Caco-2 (cell line): ENCODE results near the gene MS4A10. TPM values are rescaled to one million over a fixed set of nuclear protein-coding genes. Genes with fewer than 3 reads are reported as not detected.

Experiments
- BruUV-seq: library from RNA; stranded (reverse); fragments of 400-500 nt; replicated peaks from 2 replicates; lab custom pipeline; 2021; lab: Mats Ljungman, UMichigan
- CTCF ChIA-PET: fragments of 300-600 bp; sonication (Branson Sonifier 250); formaldehyde crosslinking; loops from one replicate; lab custom pipeline; 2022; ENCODE audit warnings: antibody characterized with exemption; lab: Charles Lee
- POLR2A ChIA-PET: fragments of 300-600 bp; sonication (Branson Sonifier 250); formaldehyde crosslinking; loops from one replicate; lab custom pipeline; 2022; ENCODE audit warnings: antibody characterized with exemption; lab: Charles Lee
- DNase-seq, 2 experiments: peaks; one replicate each; pipeline versions ENCODE4 v3.0.0 to v3.0.0-alpha.2; 2020 to 2022
- H3K27me3 ChIP-seq: replicated peaks from 2 replicates; pipeline ENCODE4 v1.6.0; 2011; ENCODE audit warnings: low read length; ENCODE audit not compliant: control insufficient read depth, insufficient read depth
- H3K36me3 ChIP-seq: 2 replicates; pipeline ENCODE4 v1.5.1; 2011; ENCODE audit warnings: low read length; ENCODE audit not compliant: control insufficient read depth, insufficient read depth
- H3K4me1 ChIP-seq: fragments of 250-450 bp; sonication (Bioruptor Pico); 2 replicates; pipeline ENCODE4 v1.5.1; 2020; ENCODE audit warnings: mild to moderate bottlenecking
- H3K4me3 ChIP-seq: 2 replicates; pipeline ENCODE4 v1.5.1; 2011; ENCODE audit warnings: low read depth, mild to moderate bottlenecking, control low read depth, low read length
- H3K9me3 ChIP-seq: fragments of 250-450 bp; sonication (Bioruptor Pico); 2 replicates; pipeline ENCODE4 v1.5.1; 2020; ENCODE audit warnings: mild to moderate bottlenecking, moderate library complexity
- H3K27ac Mint-ChIP-seq: one replicate; pipeline ENCODE4 v1.8.0; 2022; ENCODE audit warnings: mixed read lengths; ENCODE audit not compliant: unreplicated experiment
- H3K27me3 Mint-ChIP-seq: one replicate; pipeline ENCODE4 v1.8.0; 2022; ENCODE audit warnings: mixed read lengths; ENCODE audit not compliant: insufficient read depth, unreplicated experiment
- H3K36me3 Mint-ChIP-seq: one replicate; pipeline ENCODE4 v1.8.0; 2022; ENCODE audit warnings: mild to moderate bottlenecking, mixed read lengths; ENCODE audit not compliant: insufficient read depth, unreplicated experiment
- H3K4me1 Mint-ChIP-seq: one replicate; pipeline ENCODE4 v1.8.0; 2022; ENCODE audit warnings: low read depth, mixed read lengths; ENCODE audit not compliant: unreplicated experiment
- H3K4me3 Mint-ChIP-seq: one replicate; pipeline ENCODE4 v1.8.0; 2022; ENCODE audit warnings: mild to moderate bottlenecking, moderate library complexity, mixed read lengths; ENCODE audit not compliant: unreplicated experiment
- H3K9me3 Mint-ChIP-seq: one replicate; pipeline ENCODE4 v1.8.0; 2022; ENCODE audit warnings: mixed read lengths; ENCODE audit not compliant: unreplicated experiment
- intact Hi-C: fragments of 100-400 bp; cut with micrococcal nuclease; formaldehyde crosslinking; loops from one replicate; pipeline ENCODE4 v1.10.0; 2022; ENCODE audit not compliant: unreplicated experiment
- total RNA-seq: library from RNA; stranded (reverse); gene quantifications from 2 replicates; pipeline ENCODE4 v1.2.3, GENCODE V29; 2022
- TF ChIP-seq, protein P1 (sequence below), 2 experiments: fragments of 200-600 bp in 1 of 2; IDR thresholded peaks; 1 replicate in 1 of 2; 2 replicates in 1 of 2; pipeline versions ENCODE4 v1.5.1 to v1.8.0; 2011 to 2022; ENCODE audit warnings: antibody characterized with exemption in 1 of 2, control low read depth in 1 of 2, inconsistent platforms in 1 of 2, low read depth in 1 of 2, low read length in 1 of 2, mild to moderate bottlenecking in 1 of 2, moderate library complexity in 1 of 2; ENCODE audit not compliant: insufficient read depth in 1 of 2, severe bottlenecking in 1 of 2, unreplicated experiment in 1 of 2

The MS4A10 gene
- total RNA-seq, 1 experiment from 2014 or later, result 0.14 TPM

DNA sequence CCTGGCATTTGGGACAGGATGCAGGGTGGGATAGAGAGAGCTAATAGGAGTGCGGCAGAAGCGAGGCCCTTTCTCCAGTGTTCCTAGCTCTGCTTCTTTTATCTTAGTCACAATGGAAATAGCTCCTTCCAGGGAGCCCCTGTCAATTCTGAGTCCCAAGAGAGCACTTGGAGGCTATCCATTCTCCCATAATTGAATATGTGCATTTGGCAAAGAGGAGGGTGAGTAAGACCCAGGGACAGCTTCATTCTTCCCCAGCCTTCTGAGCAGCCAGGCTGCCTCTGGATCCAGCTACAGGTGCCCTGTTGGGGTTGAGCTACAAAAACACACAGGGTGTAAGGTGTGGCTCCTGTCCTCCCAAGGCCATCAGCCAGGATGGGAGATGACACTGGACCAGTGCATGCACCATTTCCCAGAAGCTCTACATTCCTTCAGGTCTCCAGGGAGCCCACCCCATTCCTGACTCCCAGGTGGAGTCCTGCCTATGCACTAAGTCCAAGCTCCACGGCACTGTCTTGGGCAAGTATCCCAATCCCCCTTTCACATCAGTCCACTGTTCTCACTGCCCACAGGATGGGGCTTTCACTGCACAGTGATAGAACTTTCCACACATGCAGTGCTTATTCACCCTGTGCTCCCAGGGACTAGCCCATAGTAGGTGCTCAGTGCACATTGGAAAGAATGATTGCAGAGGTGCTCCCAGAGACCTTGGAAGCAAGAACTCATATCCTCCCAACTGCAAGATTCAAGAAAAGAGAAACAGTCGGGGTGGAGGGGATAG lies 6.2 kb downstream of the MS4A10 start:
- BruUV-seq, result no TSS peak
- CTCF ChIA-PET, result no interaction called here

DNA sequence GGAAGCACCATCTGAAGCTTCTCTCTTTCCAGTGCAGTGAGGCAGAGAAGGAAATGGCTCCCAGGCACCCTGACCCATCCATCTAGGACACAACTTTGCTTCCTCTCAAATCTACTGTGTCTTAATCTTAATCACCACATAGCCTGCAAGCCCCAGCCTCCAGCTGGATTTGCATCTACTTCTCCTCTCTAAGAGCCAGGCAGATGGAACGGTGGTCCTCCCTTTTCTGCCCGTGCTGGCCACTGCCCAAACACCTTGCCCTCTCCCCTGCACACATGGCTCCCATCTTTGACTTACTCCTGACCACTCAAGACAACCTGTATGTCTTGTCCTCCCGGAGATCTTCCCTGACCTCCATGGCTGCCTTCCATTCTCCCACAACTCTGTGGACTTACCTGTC lies 7.4 kb downstream of the MS4A10 start:
- Mint-ChIP-seq H3K9me3 (peaks cover 12% of the 10 kb centered on the region), H3K4me3 (no peak overlapping the region), H3K27ac (no peak overlapping the region), H3K27me3 (peaks cover 12% of the 10 kb centered on the region), H3K4me1 (no peaks in the 10 kb centered on the region), H3K36me3 (no peaks in the 10 kb centered on the region)
- intact Hi-C loops, result no loop called here
- BruUV-seq, result no TSS peak
- TF ChIP-seq, protein P1, sequence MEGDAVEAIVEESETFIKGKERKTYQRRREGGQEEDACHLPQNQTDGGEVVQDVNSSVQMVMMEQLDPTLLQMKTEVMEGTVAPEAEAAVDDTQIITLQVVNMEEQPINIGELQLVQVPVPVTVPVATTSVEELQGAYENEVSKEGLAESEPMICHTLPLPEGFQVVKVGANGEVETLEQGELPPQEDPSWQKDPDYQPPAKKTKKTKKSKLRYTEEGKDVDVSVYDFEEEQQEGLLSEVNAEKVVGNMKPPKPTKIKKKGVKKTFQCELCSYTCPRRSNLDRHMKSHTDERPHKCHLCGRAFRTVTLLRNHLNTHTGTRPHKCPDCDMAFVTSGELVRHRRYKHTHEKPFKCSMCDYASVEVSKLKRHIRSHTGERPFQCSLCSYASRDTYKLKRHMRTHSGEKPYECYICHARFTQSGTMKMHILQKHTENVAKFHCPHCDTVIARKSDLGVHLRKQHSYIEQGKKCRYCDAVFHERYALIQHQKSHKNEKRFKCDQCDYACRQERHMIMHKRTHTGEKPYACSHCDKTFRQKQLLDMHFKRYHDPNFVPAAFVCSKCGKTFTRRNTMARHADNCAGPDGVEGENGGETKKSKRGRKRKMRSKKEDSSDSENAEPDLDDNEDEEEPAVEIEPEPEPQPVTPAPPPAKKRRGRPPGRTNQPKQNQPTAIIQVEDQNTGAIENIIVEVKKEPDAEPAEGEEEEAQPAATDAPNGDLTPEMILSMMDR (IDR thresholded peaks at IDR 0.05; ENCODE audit: insufficient read depth in 1 of 2, low read depth in 1 of 2, low read length in 1 of 2, severe bottlenecking in 1 of 2, unreplicated experiment in 1 of 2), result no peak
- H3K4me1 ChIP-seq, result no peaks in the 10 kb centered on the region
- ChIA-PET POLR2A (no interaction called here), CTCF (no interaction called here)
- H3K36me3 ChIP-seq, result no peaks in the 10 kb centered on the region
- H3K4me3 ChIP-seq, result no peak overlapping the region
- H3K9me3 ChIP-seq, result peaks cover 9% of the 10 kb centered on the region; the same call in 1 of the 2 replicates
- no peaks in the 10 kb centered on the region for H3K27me3 ChIP-seq
- no peak for DNase-seq

More for the DNA sequence above, 6.2 kb downstream of the MS4A10 start:
- Histone ChIP-seq H3K4me1 (no peaks in the 10 kb centered on the region), H3K9me3 (peaks cover 9% of the 10 kb centered on the region; the same call in 1 of the 2 replicates), H3K4me3 (no peak overlapping the region), H3K36me3 (no peaks in the 10 kb centered on the region), H3K27me3 (no peaks in the 10 kb centered on the region)
- POLR2A ChIA-PET, result no interaction called here
- Mint-ChIP-seq H3K36me3 (no peaks in the 10 kb centered on the region), H3K4me3 (no peak overlapping the region), H3K27ac (no peak overlapping the region), H3K27me3 (peaks cover 12% of the 10 kb centered on the region), H3K4me1 (no peaks in the 10 kb centered on the region), H3K9me3 (peaks cover 12% of the 10 kb centered on the region)
- intact Hi-C loops, result no loop called here
- TF ChIP-seq, protein P1 (IDR thresholded peaks at IDR 0.05; ENCODE audit: insufficient read depth in 1 of 2, low read depth in 1 of 2, low read length in 1 of 2, severe bottlenecking in 1 of 2, unreplicated experiment in 1 of 2), result no peak
- DNase-seq, result no peak

DNA sequence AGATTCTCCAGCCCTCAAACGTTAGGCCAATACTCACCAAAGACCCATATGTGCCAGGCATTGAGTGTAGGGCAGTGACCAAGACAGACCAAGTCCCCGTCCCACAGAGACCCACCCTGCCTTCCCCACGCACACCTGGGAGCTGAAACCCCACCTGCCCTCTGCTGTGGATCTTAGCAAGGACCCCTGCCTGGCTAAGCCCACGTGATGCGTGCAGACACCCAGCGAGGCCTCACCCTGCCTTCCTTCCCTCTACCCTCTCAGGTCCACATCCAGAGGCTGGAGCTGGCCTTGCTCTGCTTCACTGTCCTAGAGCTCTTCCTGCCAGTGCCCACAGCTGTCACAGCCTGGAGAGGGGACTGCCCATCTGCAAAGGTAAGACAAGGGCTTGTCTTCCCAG lies 10.2 kb downstream of the MS4A10 start:
- ChIA-PET POLR2A (no interaction called here), CTCF (no interaction called here)
- H3K4me3 Mint-ChIP-seq, result no peak overlapping the region
- H3K4me1 Mint-ChIP-seq, result no peaks in the 10 kb centered on the region
- TF ChIP-seq, protein P1 (IDR thresholded peaks at IDR 0.05; ENCODE audit: insufficient read depth in 1 of 2, low read depth in 1 of 2, low read length in 1 of 2, severe bottlenecking in 1 of 2, unreplicated experiment in 1 of 2), result no peak
- no TSS peak for BruUV-seq
- intact Hi-C loops, result no loop called here
- no peak for DNase-seq
- no peaks in the 10 kb centered on the region for H3K36me3 ChIP-seq
- peaks cover 9% of the 10 kb centered on the region; the same call in 1 of the 2 replicates for H3K9me3 ChIP-seq
- H3K27me3 ChIP-seq, result no peaks in the 10 kb centered on the region
- H3K9me3 Mint-ChIP-seq, result peaks cover 12% of the 10 kb centered on the region
- no peaks in the 10 kb centered on the region for H3K4me1 ChIP-seq
- no peak overlapping the region for H3K27ac Mint-ChIP-seq
- peaks cover 16% of the 10 kb centered on the region for H3K27me3 Mint-ChIP-seq
- no peak overlapping the region for H3K4me3 ChIP-seq
- H3K36me3 Mint-ChIP-seq, result no peaks in the 10 kb centered on the region
